Breast epithelium (tissue), 3 donors: Measurements from ENCODE around the gene IGFBP4.

ENCODE experiments used
- POLR2A ChIP-seq: fragments of 450-650 bp; IDR thresholded peaks from one replicate; pipeline ENCODE4 v1.6.1; 2016; ENCODE audit warnings: antibody characterized with exemption, mild to moderate bottlenecking, moderate library complexity
- POLR2AphosphoS5 ChIP-seq, 3 donors: sonication (generic); formaldehyde crosslinking; IDR thresholded peaks; one replicate each; pipeline ENCODE4 v1.6.1; 2017; ENCODE audit warnings: antibody characterized with exemption in 3 of 3

GRCh38 chr17:40453881-40454612 lies 10.8 kb downstream of the IGFBP4 start:
- TF ChIP-seq POLR2A (no peak), POLR2AphosphoS5 (IDR thresholded peaks at IDR 0.05) (no peak)
